K562 (cell line): ENCODE measurements around the gene TTLL10. TPM values are rescaled to one million over a fixed set of nuclear protein-coding genes. Genes with fewer than 3 reads are reported as not detected.

Experiments used
- CBX5 ChIP-seq: IDR thresholded peaks from 2 replicates; pipeline ENCODE4 v1.6.1; 2014; ENCODE audit warnings: low read depth, borderline replicate concordance
- CBX8 ChIP-seq: fragments of 200-600 bp; sonication (generic); IDR thresholded peaks from 2 replicates; pipeline ENCODE4 v1.6.1; 2012; ENCODE audit warnings: borderline replicate concordance, mixed run types, low read depth, mild to moderate bottlenecking, moderate library complexity, mixed read lengths, low read length, control low read depth, inconsistent platforms; ENCODE audit not compliant: poor library complexity, severe bottlenecking; ENCODE audit errors: extremely low read depth
- CHD2 ChIP-seq: IDR thresholded peaks from 2 replicates; pipeline ENCODE4 v1.6.1; 2011; ENCODE audit warnings: low read depth, low read length
- ELF1 ChIP-seq: fragments of 200-800 bp; sonication (Bioruptor generic); IDR thresholded peaks from 2 replicates; pipeline ENCODE4 v1.6.1; 2016; ENCODE audit warnings: missing genetic modification characterization, missing compliant biosample characterization
- HNRNPL ChIP-seq: fragments of 200-400 bp; formaldehyde crosslinking; IDR thresholded peaks from 2 replicates; pipeline ENCODE4 v1.6.1; 2017; ENCODE audit warnings: low read depth, mild to moderate bottlenecking, low read length
- KAT7 ChIP-seq: sonication (generic); formaldehyde crosslinking; IDR thresholded peaks from 2 replicates; pipeline ENCODE4 v1.8.0; 2022; ENCODE audit warnings: missing genetic modification reagents, mild to moderate bottlenecking, borderline replicate concordance
- MEF2A ChIP-seq: IDR thresholded peaks from 2 replicates; pipeline ENCODE4 v1.6.1; 2011; ENCODE audit warnings: low read depth, mild to moderate bottlenecking, low read length, moderate library complexity; ENCODE audit not compliant: control insufficient read depth
- NCOA4 ChIP-seq: fragments of 450-650 bp; IDR thresholded peaks from 2 replicates; pipeline ENCODE4 v1.6.1; 2018; ENCODE audit warnings: mild to moderate bottlenecking; ENCODE audit not compliant: partially characterized antibody
- NRF1 ChIP-seq, 2 experiments: fragments of 450-650 bp; IDR thresholded peaks in 1 of 2; conservative IDR thresholded peaks in 1 of 2; 2 replicates each; pipeline ENCODE4 v1.6.1; 2014; ENCODE audit warnings: mild to moderate bottlenecking in 2 of 2
- RB1 ChIP-seq: fragments of 450-650 bp; IDR thresholded peaks from 2 replicates; pipeline ENCODE4 v1.6.1; 2017; ENCODE audit warnings: low read depth, mild to moderate bottlenecking
- RBBP5 ChIP-seq: fragments of 200-600 bp; sonication (generic); IDR thresholded peaks from 2 replicates; pipeline ENCODE4 v1.6.1; 2012; ENCODE audit warnings: borderline replicate concordance, mild to moderate bottlenecking, low read length, control low read depth, inconsistent platforms; ENCODE audit not compliant: insufficient read depth, poor library complexity, severe bottlenecking
- RBM14 ChIP-seq: fragments of 200-400 bp; formaldehyde crosslinking; IDR thresholded peaks from 2 replicates; pipeline ENCODE4 v1.6.1; 2018; ENCODE audit warnings: low read depth, mild to moderate bottlenecking, low read length, moderate library complexity, borderline replicate concordance; ENCODE audit not compliant: insufficient read depth
- SNIP1 ChIP-seq: fragments of 450-650 bp; IDR thresholded peaks from 2 replicates; pipeline ENCODE4 v1.7.1; 2017; ENCODE audit warnings: low read depth, mild to moderate bottlenecking
- TAL1 ChIP-seq: fragments of 450-650 bp; IDR thresholded peaks from 2 replicates; pipeline ENCODE4 v1.6.1; 2016; ENCODE audit warnings: mild to moderate bottlenecking
- XRCC5 ChIP-seq: fragments of 200-400 bp; formaldehyde crosslinking; IDR thresholded peaks from 2 replicates; pipeline ENCODE4 v1.6.1; 2017; ENCODE audit warnings: low read depth, mild to moderate bottlenecking, low read length
- ZFP30 ChIP-seq: fragments of 250-450 bp; sonication (Bioruptor Pico); IDR thresholded peaks from 2 replicates; pipeline ENCODE4 v1.8.0; 2022; ENCODE audit warnings: moderate library complexity, mild to moderate bottlenecking, inconsistent platforms, borderline replicate concordance
- ZNF165 ChIP-seq: fragments of 250-450 bp; sonication (Bioruptor Pico); IDR thresholded peaks from 2 replicates; pipeline ENCODE4 v1.4.0; 2020; ENCODE audit warnings: borderline replicate concordance
- ZNF583 ChIP-seq: fragments of 250-450 bp; sonication (Bioruptor Pico); IDR thresholded peaks from 2 replicates; pipeline ENCODE4 v1.4.0; 2020
- ZNF707 ChIP-seq: fragments of 250-450 bp; sonication (Bioruptor Pico); conservative IDR thresholded peaks from 2 replicates; pipeline ENCODE4 v1.8.0; 2022; ENCODE audit warnings: inconsistent platforms, mild to moderate bottlenecking, moderate library complexity
- ZNF780A ChIP-seq: fragments of 250-450 bp; sonication (Bioruptor Pico); IDR thresholded peaks from 2 replicates; pipeline ENCODE4 v1.5.0; 2021; ENCODE audit warnings: mild to moderate bottlenecking
- ZNF79 ChIP-seq: fragments of 250-450 bp; sonication (Bioruptor Pico); IDR thresholded peaks from 2 replicates; pipeline ENCODE4 v1.4.0; 2020; ENCODE audit warnings: low read depth, mild to moderate bottlenecking, moderate library complexity
- polyA plus RNA-seq, 8 experiments: library from polyadenylated mRNA; depleted of rRNA in 4 of 8; stranded (reverse) in 5 of 8; unstranded in 3 of 8; fragments of >200 nt; fragmentation: Nextera tagmentation in 2 of 8; fragmentation: Illumina TruSeq in 1 of 8; extraction: Ambion mirVana in 2 of 8; extraction: Trizol in 1 of 8; gene quantifications; 2 replicates each; pipeline versions ENCODE4 v1.2.1 to v1.2.3, GENCODE V29; 2011 to 2014; ENCODE audit warnings: inconsistent platforms in 1 of 8, missing spikeins in 1 of 8
- total RNA-seq, 7 experiments: library from RNA; depleted of rRNA in 6 of 7; stranded (reverse); fragments of >200 nt in 6 of 7; fragmentation: Illumina TruSeq in 2 of 7; extraction: Trizol in 2 of 7; gene quantifications; 2 replicates each; pipeline versions ENCODE4 v1.2.1 to v1.2.3, GENCODE V29; 2011 to 2021; ENCODE audit warnings: low replicate concordance in 1 of 7
- TF ChIP-seq, protein P1 (sequence below): fragments of 250-450 bp; sonication (Bioruptor Pico); IDR thresholded peaks from 2 replicates; pipeline ENCODE4 v1.4.0; 2020; ENCODE audit warnings: mild to moderate bottlenecking, moderate library complexity
- TF ChIP-seq, protein P2 (sequence below), 2 experiments: fragments of 450-650 bp; IDR thresholded peaks; 2 replicates each; pipeline ENCODE4 v1.6.1; 2018; ENCODE audit warnings: mild to moderate bottlenecking in 2 of 2, low read depth in 1 of 2; ENCODE audit not compliant: partially characterized antibody in 2 of 2

TTLL10 gene
- total and polyA plus RNA-seq, 9 of the 15 experiments (the other 6 are each of a cell fraction or from before 2014, with no cell fraction given) = not detected

DNA sequence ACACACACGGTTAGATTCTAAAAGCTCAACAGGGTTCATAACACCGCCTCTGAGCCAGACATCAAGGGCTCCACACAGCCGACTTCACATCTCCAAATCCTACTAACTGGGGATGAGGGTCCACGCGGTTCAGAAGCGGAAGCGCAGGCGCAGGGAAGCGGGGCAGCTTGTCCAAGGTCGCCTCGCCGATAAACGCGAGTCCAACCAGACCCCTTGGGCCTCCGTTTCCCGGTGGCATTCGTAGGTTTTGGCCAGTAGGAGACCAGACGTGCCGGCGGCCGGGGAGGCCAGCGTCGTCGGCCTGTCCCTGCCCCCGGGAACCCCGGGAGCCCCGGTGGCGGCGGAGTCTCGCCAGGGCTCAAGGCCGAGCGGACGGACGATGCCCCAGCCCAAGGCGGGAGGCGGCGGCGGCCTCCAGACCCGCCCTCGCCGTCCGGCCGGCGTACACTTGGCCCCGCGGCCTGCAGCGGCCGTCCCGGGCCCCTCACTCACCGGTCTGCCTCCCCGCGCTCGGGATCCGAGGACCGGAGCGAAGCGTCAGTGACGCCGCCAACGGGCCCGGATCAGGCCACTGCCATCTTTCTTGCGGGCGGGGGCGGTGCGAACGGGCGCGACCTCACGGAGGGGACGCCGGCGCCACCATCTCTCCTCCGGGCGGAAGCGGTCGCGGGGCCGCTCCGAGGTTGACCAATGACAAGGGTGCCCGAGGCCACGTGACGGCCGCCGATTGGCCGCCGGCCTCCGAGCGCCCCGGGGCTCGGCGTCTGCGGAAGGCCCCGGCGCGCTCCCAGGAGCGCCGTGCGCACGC, 57.9 kb downstream of the TTLL10 start, which contains the start of gene SDF4 (continued):
- TF ChIP-seq ELF1 (tag) = peak; percentile 100
- TF ChIP-seq KAT7 (CRISPR knock-in tag) = no peak; the same call in 1 of the 2 replicates
- no peak for TF ChIP-seq ZNF707
- TF ChIP-seq, protein P1, sequence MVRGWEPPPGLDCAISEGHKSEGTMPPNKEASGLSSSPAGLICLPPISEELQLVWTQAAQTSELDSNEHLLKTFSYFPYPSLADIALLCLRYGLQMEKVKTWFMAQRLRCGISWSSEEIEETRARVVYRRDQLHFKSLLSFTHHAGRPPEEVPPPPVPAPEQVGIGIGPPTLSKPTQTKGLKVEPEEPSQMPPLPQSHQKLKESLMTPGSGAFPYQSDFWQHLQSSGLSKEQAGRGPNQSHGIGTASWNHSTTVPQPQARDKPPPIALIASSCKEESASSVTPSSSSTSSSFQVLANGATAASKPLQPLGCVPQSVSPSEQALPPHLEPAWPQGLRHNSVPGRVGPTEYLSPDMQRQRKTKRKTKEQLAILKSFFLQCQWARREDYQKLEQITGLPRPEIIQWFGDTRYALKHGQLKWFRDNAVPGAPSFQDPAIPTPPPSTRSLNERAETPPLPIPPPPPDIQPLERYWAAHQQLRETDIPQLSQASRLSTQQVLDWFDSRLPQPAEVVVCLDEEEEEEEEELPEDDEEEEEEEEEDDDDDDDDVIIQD = no peak
- TF ChIP-seq, protein P2, sequence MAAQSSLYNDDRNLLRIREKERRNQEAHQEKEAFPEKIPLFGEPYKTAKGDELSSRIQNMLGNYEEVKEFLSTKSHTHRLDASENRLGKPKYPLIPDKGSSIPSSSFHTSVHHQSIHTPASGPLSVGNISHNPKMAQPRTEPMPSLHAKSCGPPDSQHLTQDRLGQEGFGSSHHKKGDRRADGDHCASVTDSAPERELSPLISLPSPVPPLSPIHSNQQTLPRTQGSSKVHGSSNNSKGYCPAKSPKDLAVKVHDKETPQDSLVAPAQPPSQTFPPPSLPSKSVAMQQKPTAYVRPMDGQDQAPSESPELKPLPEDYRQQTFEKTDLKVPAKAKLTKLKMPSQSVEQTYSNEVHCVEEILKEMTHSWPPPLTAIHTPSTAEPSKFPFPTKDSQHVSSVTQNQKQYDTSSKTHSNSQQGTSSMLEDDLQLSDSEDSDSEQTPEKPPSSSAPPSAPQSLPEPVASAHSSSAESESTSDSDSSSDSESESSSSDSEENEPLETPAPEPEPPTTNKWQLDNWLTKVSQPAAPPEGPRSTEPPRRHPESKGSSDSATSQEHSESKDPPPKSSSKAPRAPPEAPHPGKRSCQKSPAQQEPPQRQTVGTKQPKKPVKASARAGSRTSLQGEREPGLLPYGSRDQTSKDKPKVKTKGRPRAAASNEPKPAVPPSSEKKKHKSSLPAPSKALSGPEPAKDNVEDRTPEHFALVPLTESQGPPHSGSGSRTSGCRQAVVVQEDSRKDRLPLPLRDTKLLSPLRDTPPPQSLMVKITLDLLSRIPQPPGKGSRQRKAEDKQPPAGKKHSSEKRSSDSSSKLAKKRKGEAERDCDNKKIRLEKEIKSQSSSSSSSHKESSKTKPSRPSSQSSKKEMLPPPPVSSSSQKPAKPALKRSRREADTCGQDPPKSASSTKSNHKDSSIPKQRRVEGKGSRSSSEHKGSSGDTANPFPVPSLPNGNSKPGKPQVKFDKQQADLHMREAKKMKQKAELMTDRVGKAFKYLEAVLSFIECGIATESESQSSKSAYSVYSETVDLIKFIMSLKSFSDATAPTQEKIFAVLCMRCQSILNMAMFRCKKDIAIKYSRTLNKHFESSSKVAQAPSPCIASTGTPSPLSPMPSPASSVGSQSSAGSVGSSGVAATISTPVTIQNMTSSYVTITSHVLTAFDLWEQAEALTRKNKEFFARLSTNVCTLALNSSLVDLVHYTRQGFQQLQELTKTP (IDR thresholded peaks at IDR 0.05; ENCODE audit: low read depth in 1 of 2, partially characterized antibody in 2 of 2) = no peak
- TF ChIP-seq TAL1 = no peak
- TF ChIP-seq CHD2 = peak; percentile 64
- TF ChIP-seq RBBP5 = peak; percentile 79
- TF ChIP-seq XRCC5 = peak; percentile 60; the same call in 1 of the 2 replicates
- no peak for TF ChIP-seq SNIP1
- peak; percentile 71; the same call in 1 of the 2 replicates for TF ChIP-seq HNRNPL
- TF ChIP-seq CBX5 = no peak
- peak; percentile 67; the same call in 1 of the 2 replicates for TF ChIP-seq ZNF165 (CRISPR knock-in tag)
- no peak for TF ChIP-seq ZNF583 (CRISPR knock-in tag)
- TF ChIP-seq NRF1 (conservative IDR thresholded peaks at IDR 0.05 in 1 of 2, IDR thresholded peaks at IDR 0.05 in 1 of 2) = peak; percentile 89 to 92
- TF ChIP-seq NCOA4 = no peak
- no peak for TF ChIP-seq ZNF79 (CRISPR knock-in tag)
- TF ChIP-seq ZFP30 (CRISPR knock-in tag) = no peak
- TF ChIP-seq RBM14 = 0 out of 2 replicates have a peak, but pooled peaks have one; percentile 83
- no peak for TF ChIP-seq CBX8
- peak; percentile 78 for TF ChIP-seq RB1
- no peak for TF ChIP-seq MEF2A
- no peak for TF ChIP-seq ZNF780A (CRISPR knock-in tag)
